ENCODE data around the gene NCAM1.

Gene NCAM1

DNA sequence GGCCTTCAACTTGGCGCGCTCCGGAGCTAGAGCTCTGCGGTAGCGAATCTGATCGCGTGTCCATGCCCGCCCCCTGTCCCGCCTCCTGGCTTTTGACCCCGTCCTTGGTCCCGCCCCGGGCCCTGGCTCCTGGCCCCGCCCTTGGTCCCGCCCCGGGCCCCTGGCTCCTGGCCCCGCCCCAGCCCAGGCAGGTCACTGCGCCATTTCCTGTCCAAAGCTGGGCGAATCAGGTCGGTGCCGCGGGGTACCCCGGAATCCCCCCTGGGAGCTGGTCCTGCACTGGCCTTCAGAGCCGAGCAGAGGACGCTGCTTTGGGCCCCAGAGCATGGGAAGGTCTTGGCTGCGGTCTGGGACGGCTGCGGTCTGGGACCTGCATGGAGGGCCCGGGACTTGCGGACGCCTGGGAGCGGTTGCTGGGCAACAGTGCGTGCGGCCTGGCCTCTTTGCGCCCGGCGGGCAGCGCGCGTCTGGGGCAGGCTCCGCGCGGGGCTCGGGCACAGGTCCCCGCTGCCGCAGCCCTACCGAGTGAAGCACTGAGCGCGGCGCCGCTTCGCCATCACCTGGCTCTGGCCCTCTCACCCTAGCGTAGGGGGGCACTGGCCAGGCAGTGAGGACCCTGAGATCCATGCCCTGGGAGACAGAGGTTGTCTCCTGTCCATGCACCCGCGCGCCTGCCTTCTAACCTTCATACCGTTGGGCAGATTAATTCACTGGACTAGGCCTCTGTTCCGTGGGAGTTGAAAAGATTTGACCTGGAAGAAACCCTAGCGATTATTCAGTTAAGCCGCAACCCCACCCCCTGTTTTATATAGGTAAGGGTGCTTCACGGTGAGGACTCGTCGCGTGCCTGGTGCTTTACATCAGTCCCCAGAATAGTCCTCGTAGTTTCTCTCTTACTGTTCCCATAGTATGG lies 353.4 kb downstream of the NCAM1 start, which contains the start of gene TTC12:
Gene TTC12 (plus strand): TSS at position 195 of the 913 bp plus-strand sequence. CDS start 1,675 bp downstream, outside the sequence.
- H3K9ac ChIP-seq (ENCODE audit: low read depth, low read length), result peak within 1 kb of the TSS; percentile 86; the same call in 1 of the 2 replicates

DNA sequence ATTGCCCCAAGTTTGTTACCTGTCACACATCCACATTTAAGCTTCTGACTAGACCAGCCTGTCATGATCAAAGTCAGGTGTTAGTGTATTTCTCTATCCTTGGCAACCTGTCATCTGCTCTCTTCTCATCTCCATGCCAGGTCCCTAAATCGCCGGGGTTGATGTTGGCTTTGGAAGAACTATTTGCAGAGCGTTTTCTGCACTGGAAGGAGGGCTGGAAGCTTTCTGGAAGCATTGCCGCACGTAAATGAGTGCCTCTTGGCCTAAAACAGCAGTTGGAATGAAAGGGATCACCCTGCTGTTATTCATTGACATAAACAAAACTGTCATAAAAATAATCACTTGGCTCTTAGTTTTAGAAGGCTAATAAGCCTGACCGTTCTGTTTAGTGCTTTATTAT lies 354.6 kb downstream of the NCAM1 start:
- Histone ChIP-seq H3K4me3 (ENCODE audit: low read length) (no peak overlapping the region), H3K36me3 (ENCODE audit: insufficient read depth, low read depth, low read length) (no peaks in the 10 kb centered on the region), H3K4me1 (ENCODE audit: insufficient read depth, low read length) (peaks cover 5% of the 10 kb centered on the region; the same call in 1 of the 2 replicates), H3K9ac (ENCODE audit: low read depth, low read length) (no peak overlapping the region), H3K27ac (ENCODE audit: low read length) (no peak overlapping the region), H3K9me3 (ENCODE audit: insufficient read depth, low read depth, low read length) (no peaks in the 10 kb centered on the region), H3K27me3 (ENCODE audit: insufficient read depth, low read length) (peaks cover 16% of the 10 kb centered on the region)

More for the DNA sequence above, 353.4 kb downstream of the NCAM1 start, which contains the start of gene TTC12:
- H3K27ac ChIP-seq (ENCODE audit: low read length), result peak within 1 kb of the TSS; percentile 27
- H3K9me3 ChIP-seq (ENCODE audit: insufficient read depth, low read depth, low read length), result no peaks in the 10 kb centered on the region
- peaks cover 5% of the 10 kb centered on the region; the same call in 1 of the 2 replicates for H3K4me1 ChIP-seq (ENCODE audit: insufficient read depth, low read length)
- H3K36me3 ChIP-seq (ENCODE audit: insufficient read depth, low read depth, low read length), result no peaks in the 10 kb centered on the region
- peaks cover 16% of the 10 kb centered on the region for H3K27me3 ChIP-seq (ENCODE audit: insufficient read depth, low read length)
- peak within 1 kb of the TSS; percentile 85 for H3K4me3 ChIP-seq (ENCODE audit: low read length)

DNA sequence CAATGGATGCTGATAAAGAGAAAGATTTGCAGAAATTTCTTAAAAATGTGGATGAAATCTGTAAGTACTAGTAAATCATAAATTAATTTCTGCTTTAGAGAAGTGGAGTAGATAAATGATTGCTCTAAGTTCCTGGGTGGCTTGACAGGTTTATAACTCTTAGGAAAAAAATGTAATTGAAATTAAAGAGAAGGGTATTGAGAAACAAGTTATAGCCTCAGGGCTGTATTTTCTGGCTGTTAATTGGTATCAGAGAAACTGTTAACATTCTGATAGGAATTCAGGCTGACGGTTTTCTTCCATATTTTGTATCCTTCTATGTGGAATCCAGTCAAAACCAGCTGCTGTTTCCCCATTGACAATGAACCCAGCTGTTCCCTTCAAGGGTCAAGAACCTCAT lies 355.0 kb downstream of the NCAM1 start:
- no peaks in the 10 kb centered on the region for H3K36me3 ChIP-seq (ENCODE audit: insufficient read depth, low read depth, low read length)
- H3K4me3 ChIP-seq (ENCODE audit: low read length), result no peak overlapping the region
- no peak overlapping the region for H3K27ac ChIP-seq (ENCODE audit: low read length)
- peaks cover 5% of the 10 kb centered on the region; the same call in 1 of the 2 replicates for H3K4me1 ChIP-seq (ENCODE audit: insufficient read depth, low read length)
- no peak overlapping the region for H3K9ac ChIP-seq (ENCODE audit: low read depth, low read length)
- peaks cover 16% of the 10 kb centered on the region for H3K27me3 ChIP-seq (ENCODE audit: insufficient read depth, low read length)
- H3K9me3 ChIP-seq (ENCODE audit: insufficient read depth, low read depth, low read length), result no peaks in the 10 kb centered on the region

DNA sequence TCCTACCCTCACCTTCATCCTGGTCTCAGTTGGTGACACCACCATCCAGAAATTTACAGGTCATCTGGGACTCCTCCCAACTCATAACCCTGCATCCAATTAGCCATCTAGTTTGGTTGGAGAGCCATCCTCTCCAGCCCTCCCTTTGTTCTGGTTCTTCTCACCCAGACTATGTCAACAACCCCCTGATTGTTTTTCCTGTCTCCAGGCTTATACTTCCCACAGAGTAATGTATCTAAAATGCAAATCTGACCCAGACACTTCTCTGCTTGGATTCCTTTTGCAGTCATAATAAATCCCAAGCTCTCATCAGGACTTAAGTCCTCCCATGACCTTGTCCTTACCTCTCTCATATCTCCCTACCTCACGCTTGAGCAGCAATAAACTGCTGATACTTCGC lies 356.1 kb downstream of the NCAM1 start:
- no peaks in the 10 kb centered on the region for H3K9me3 ChIP-seq (ENCODE audit: insufficient read depth, low read depth, low read length)
- no peak overlapping the region for H3K4me3 ChIP-seq (ENCODE audit: low read length)
- peaks cover 5% of the 10 kb centered on the region; the same call in 1 of the 2 replicates for H3K4me1 ChIP-seq (ENCODE audit: insufficient read depth, low read length)
- H3K36me3 ChIP-seq (ENCODE audit: insufficient read depth, low read depth, low read length), result no peaks in the 10 kb centered on the region
- H3K27me3 ChIP-seq (ENCODE audit: insufficient read depth, low read length), result peaks cover 16% of the 10 kb centered on the region
- H3K27ac ChIP-seq (ENCODE audit: low read length), result no peak overlapping the region
- H3K9ac ChIP-seq (ENCODE audit: low read depth, low read length), result no peak overlapping the region

DNA sequence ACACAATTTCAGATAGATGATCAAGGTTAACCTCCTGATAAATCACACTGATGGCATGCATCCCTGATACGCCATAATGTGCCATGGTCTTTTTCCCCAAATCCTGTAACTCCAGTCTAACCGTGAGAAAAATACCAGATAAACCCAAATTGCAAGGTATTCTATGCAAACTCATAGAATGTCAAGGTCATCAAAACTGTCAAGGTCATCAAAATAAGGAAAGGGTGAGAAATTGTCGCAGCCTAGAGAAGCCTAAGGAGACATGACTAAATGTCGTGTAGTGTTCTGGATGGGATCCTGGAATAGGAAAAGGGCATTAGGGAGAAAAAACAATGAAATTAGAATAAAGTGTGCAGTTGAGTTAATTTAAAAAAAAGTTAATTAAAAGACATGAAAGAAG lies 357.9 kb downstream of the NCAM1 start:
- Histone ChIP-seq H3K4me1 (ENCODE audit: insufficient read depth, low read length) (no peaks in the 10 kb centered on the region; the same call in 1 of the 2 replicates), H3K36me3 (ENCODE audit: insufficient read depth, low read depth, low read length) (no peaks in the 10 kb centered on the region), H3K4me3 (ENCODE audit: low read length) (no peak overlapping the region), H3K27me3 (ENCODE audit: insufficient read depth, low read length) (peaks cover under 1% of the 10 kb centered on the region; the same call in 1 of the 2 replicates), H3K9ac (ENCODE audit: low read depth, low read length) (no peak overlapping the region), H3K9me3 (ENCODE audit: insufficient read depth, low read depth, low read length) (no peaks in the 10 kb centered on the region), H3K27ac (ENCODE audit: low read length) (no peak overlapping the region)

DNA sequence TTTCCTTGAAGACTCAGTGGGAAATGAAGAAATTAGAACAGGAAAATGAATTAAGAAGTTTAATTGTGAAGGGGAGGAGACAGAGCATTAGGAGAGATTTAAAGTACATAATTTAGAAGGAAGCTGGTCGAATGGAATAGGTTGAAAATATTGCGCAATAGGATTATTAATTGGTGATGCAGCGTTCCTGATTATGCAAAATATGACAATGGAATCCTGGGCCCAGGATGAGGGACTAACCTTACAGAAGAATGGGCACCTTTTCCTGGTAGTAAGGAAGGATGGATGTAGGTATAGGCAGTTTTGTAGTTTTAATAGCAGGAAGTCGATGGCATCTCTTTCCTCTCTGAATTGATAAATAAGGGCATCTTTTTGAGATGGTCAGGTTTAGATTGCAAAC lies 360.9 kb downstream of the NCAM1 start:
- Histone ChIP-seq H3K9me3 (ENCODE audit: insufficient read depth, low read depth, low read length) (no peaks in the 10 kb centered on the region), H3K36me3 (ENCODE audit: insufficient read depth, low read depth, low read length) (no peaks in the 10 kb centered on the region), H3K27me3 (ENCODE audit: insufficient read depth, low read length) (no peaks in the 10 kb centered on the region), H3K4me1 (ENCODE audit: insufficient read depth, low read length) (no peaks in the 10 kb centered on the region), H3K27ac (ENCODE audit: low read length) (no peak overlapping the region), H3K4me3 (ENCODE audit: low read length) (no peak overlapping the region), H3K9ac (ENCODE audit: low read depth, low read length) (no peak overlapping the region)

DNA sequence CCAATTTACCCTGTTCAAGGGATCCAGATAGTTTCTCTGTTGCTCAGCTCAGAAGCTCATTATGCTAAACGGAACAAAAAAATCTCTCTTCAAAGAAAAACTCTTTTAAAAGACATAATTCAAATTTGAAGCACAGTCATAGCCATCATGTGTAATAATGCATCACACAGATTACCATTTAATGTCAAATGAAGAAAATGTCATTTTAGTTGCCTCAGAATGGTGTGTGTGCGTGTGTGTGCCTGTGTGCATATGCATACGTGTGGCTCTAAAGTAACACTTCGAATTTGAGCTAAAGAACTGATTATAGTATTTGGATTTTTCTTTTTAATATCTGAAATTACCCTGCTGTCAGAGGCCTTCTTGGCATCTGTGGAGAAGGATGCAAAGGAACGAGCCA lies 363.0 kb downstream of the NCAM1 start:
- Histone ChIP-seq H3K4me3 (ENCODE audit: low read length) (no peak overlapping the region), H3K9me3 (ENCODE audit: insufficient read depth, low read depth, low read length) (no peaks in the 10 kb centered on the region), H3K4me1 (ENCODE audit: insufficient read depth, low read length) (no peaks in the 10 kb centered on the region), H3K27ac (ENCODE audit: low read length) (no peak overlapping the region), H3K9ac (ENCODE audit: low read depth, low read length) (no peak overlapping the region), H3K36me3 (ENCODE audit: insufficient read depth, low read depth, low read length) (no peaks in the 10 kb centered on the region), H3K27me3 (ENCODE audit: insufficient read depth, low read length) (no peaks in the 10 kb centered on the region)
